Breast epithelium (tissue), 3 donors: Measurements from ENCODE around the gene ITGB7.

Experiments
- CTCF ChIP-seq, 3 donors: fragments of 450-650 bp; IDR thresholded peaks; one replicate each; pipeline ENCODE4 v1.5.1; 2016 to 2017; ENCODE audit warnings: antibody characterized with exemption in 3 of 3, mild to moderate bottlenecking in 3 of 3, moderate library complexity in 3 of 3
- POLR2A ChIP-seq: fragments of 450-650 bp; IDR thresholded peaks from one replicate; pipeline ENCODE4 v1.6.1; 2016; ENCODE audit warnings: antibody characterized with exemption, mild to moderate bottlenecking, moderate library complexity
- POLR2AphosphoS5 ChIP-seq, 3 donors: sonication (generic); formaldehyde crosslinking; IDR thresholded peaks; one replicate each; pipeline ENCODE4 v1.6.1; 2017; ENCODE audit warnings: antibody characterized with exemption in 3 of 3

- TF ChIP-seq CTCF (IDR thresholded peaks at IDR 0.05): no peak
- no peak for TF ChIP-seq POLR2A
- no peak for TF ChIP-seq POLR2AphosphoS5 (IDR thresholded peaks at IDR 0.05)
Measured at GRCh38 chr12:53184828-53185227, 22.2 kb downstream of the ITGB7 start.
